Karpas-422 (cell line): ENCODE measurements around the gene ELAVL1. TPM values are rescaled to one million over a fixed set of nuclear protein-coding genes. Genes with fewer than 3 reads are reported as not detected.
A peak's percentile ranks its signal among the peaks of the same experiment; 100 is the strongest.

Source experiments
- DNase-seq: peaks from one replicate; pipeline ENCODE4 v3.0.0-alpha.2; 2015
- H2AFZ ChIP-seq: fragments of 200-600 bp; sonication (generic); 2 replicates; pipeline ENCODE4 v1.6.1; 2014; ENCODE audit warnings: antibody characterized with exemption, low read length, mixed read lengths
- H3K27ac ChIP-seq: fragments of 200-600 bp; sonication (generic); 2 replicates; pipeline ENCODE4 v1.5.1; 2014; ENCODE audit warnings: mild to moderate bottlenecking, low read length, moderate library complexity
- H3K27me3 ChIP-seq: fragments of 200-600 bp; sonication (generic); 2 replicates; pipeline ENCODE4 v1.6.1; 2014; ENCODE audit warnings: low read length, mixed read lengths
- H3K36me3 ChIP-seq: fragments of 200-600 bp; sonication (generic); 2 replicates; pipeline ENCODE4 v1.6.1; 2014; ENCODE audit warnings: low read length, mixed read lengths; ENCODE audit not compliant: insufficient read depth
- H3K4me1 ChIP-seq: fragments of 200-600 bp; sonication (generic); 2 replicates; pipeline ENCODE4 v1.6.1; 2014; ENCODE audit warnings: mild to moderate bottlenecking, low read length, mixed read lengths
- H3K4me2 ChIP-seq: fragments of 200-600 bp; sonication (generic); 2 replicates; pipeline ENCODE4 v1.6.1; 2014; ENCODE audit warnings: low read length, low read depth, mild to moderate bottlenecking; ENCODE audit not compliant: poor library complexity, severe bottlenecking
- H3K4me3 ChIP-seq: fragments of 200-600 bp; sonication (generic); 2 replicates; pipeline ENCODE4 v1.5.1; 2014; ENCODE audit warnings: mild to moderate bottlenecking, antibody characterized with exemption, low read length, mixed read lengths
- H3K79me2 ChIP-seq: fragments of 200-600 bp; sonication (generic); 2 replicates; pipeline ENCODE4 v1.6.1; 2014; ENCODE audit warnings: mild to moderate bottlenecking, low read length, mixed read lengths
- H3K9ac ChIP-seq: fragments of 200-600 bp; sonication (generic); 2 replicates; pipeline ENCODE4 v1.6.0; 2014; ENCODE audit warnings: low read length
- H3K9me2 ChIP-seq: fragments of 200-600 bp; sonication (generic), shearing (Covaris generic); replicated peaks from 2 replicates; pipeline ENCODE4 v1.6.0; 2014; ENCODE audit warnings: mild to moderate bottlenecking, low read length, moderate library complexity; ENCODE audit not compliant: insufficient read depth
- H3K9me3 ChIP-seq: fragments of 300-700, 200-600 bp; sonication (generic); 2 replicates; pipeline ENCODE4 v1.6.1; 2014; ENCODE audit warnings: low read length, mixed read lengths
- H4K20me1 ChIP-seq: fragments of 200-600 bp; sonication (generic); 2 replicates; pipeline ENCODE4 v1.6.1; 2014; ENCODE audit warnings: mild to moderate bottlenecking, antibody characterized with exemption, low read length, low read depth; ENCODE audit not compliant: insufficient read depth
- total RNA-seq: library from RNA; depleted of rRNA; stranded (reverse); fragments of >200 nt; shearing (Covaris generic); gene quantifications from 2 replicates; pipeline ENCODE4 v1.2.3, GENCODE V29; 2014; ENCODE audit warnings: low replicate concordance; rRNA removed

ELAVL1 gene
- 48.7 and 50.0 TPM in 2 replicates for total RNA-seq

DNA sequence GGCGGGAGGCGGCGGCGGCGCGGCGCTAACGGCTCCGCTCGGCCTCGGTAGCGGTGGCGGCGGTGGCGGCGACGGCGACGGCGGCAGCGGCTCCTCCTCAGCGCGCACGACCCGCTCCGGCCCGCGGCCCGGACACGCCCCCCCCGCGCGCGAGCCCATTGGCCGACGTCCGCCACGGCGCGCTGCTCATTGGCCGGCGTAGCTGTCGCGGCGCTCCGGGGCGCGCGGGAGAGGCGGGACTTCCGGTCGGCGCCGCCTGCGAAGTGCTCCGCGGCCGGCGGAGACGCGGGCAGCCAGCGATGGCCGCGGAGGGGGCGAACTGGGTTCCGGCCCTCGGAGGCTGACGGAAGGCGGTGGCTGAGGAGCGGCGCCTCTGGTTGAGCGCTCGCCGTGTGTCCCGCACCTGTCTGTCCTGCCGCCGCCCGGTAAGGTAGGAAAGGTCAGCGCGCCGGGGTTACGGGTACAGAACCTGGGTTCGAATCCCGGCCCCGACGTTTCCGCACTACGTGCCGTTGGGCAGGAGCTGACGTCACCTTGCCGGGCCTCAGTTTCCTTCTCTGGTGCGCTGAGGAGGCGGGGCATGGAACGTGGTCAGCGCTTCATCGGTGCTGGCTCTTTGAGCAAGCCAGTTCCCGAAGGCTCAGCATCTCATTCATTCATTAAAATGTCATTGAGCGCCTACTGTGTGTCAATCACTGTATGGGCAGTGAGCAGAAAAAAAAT, at the start of gene ELAVL1:
Gene ELAVL1 (minus strand): TSS at position 108 of the 723 bp plus-strand sequence. CDS start 13,826 bp downstream, outside the sequence.
- peaks cover 31% of the 10 kb centered on the region for H3K4me1 ChIP-seq
- peaks cover 63% of the 10 kb centered on the region for H3K79me2 ChIP-seq
- H3K4me2 ChIP-seq, result peak within 1 kb of the TSS; percentile 93
- no peaks in the 10 kb centered on the region for H3K9me3 ChIP-seq
- H3K9ac ChIP-seq, result peak within 1 kb of the TSS; percentile 90
- peaks cover 35% of the 10 kb centered on the region for H4K20me1 ChIP-seq
- peak; percentile 97 for DNase-seq
- no peaks in the 10 kb centered on the region for H3K9me2 ChIP-seq
- H3K36me3 ChIP-seq, result peaks cover 9% of the 10 kb centered on the region; the same call in 1 of the 2 replicates
- peak within 1 kb of the TSS; percentile 91 for H2AFZ ChIP-seq
- peak within 1 kb of the TSS; percentile 99 for H3K4me3 ChIP-seq
- H3K27ac ChIP-seq, result peak within 1 kb of the TSS; percentile 59
- H3K27me3 ChIP-seq, result no peaks in the 10 kb centered on the region

DNA sequence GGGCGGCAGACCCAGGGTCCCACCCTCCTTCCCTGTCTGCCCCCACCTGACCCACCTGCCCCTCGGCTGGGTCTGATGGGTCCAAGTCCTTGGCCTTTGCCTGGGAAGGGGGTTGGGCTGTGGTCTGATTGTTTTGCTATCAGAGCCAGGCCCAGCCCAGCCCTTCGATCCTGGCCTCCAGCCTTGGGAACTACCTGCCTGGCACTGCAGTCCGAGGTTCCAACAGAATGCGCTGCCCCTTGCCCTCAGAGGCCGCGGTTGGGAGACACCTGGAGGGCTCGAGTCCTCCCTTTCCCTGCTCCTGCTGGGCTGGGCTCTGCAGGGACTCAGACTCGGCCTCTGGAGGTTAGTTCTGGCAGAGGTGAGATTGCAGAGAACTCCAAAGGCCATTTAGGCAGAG, 48.7 kb upstream of the ELAVL1 start:
- no peak overlapping the region for H3K4me3 ChIP-seq
- DNase-seq, result no peak
- H3K36me3 ChIP-seq, result no peaks in the 10 kb centered on the region
- H3K27ac ChIP-seq, result no peak overlapping the region
- H3K9me2 ChIP-seq, result no peaks in the 10 kb centered on the region
- no peak overlapping the region for H3K9ac ChIP-seq
- H3K4me2 ChIP-seq, result no peak overlapping the region
- H4K20me1 ChIP-seq, result no peaks in the 10 kb centered on the region
- H3K4me1 ChIP-seq, result no peaks in the 10 kb centered on the region
- no peaks in the 10 kb centered on the region for H3K27me3 ChIP-seq
- H3K9me3 ChIP-seq, result no peaks in the 10 kb centered on the region
- no peaks in the 10 kb centered on the region for H3K79me2 ChIP-seq
- H2AFZ ChIP-seq, result no peak overlapping the region

DNA sequence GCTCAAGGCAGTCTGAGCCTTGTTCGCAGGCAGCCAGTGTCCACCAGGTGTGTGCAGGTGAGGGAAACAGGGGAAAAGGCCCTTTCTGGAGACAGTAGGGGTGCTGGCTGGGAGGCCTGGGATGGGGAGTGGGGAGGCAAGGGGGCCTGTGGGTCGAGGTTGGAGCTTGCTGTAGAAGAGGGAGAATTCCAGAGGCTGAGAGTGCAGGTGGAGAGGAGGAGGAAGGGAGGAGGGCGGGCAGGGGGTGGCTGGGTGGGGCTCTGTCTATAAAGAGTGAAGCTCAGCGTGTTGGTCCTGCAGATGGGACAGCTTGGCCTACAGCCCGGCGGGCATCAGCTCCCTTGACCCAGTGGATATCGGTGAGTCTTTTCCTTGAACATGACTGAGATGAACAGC, 47.0 kb upstream of the ELAVL1 start, which contains the start of gene CCL25:
Gene CCL25 (plus strand): TSS at position 297 of the 396 bp plus-strand sequence. CDS start 290 bp downstream, outside the sequence.
- no peak within 1 kb of the TSS for H3K4me2 ChIP-seq
- no peaks in the 10 kb centered on the region for H3K79me2 ChIP-seq
- no peaks in the 10 kb centered on the region for H3K27me3 ChIP-seq
- no peaks in the 10 kb centered on the region for H3K36me3 ChIP-seq
- no peak within 1 kb of the TSS for H3K4me3 ChIP-seq
- H3K9ac ChIP-seq, result no peak within 1 kb of the TSS
- H3K4me1 ChIP-seq, result no peaks in the 10 kb centered on the region
- H4K20me1 ChIP-seq, result no peaks in the 10 kb centered on the region
- H3K9me3 ChIP-seq, result no peaks in the 10 kb centered on the region
- no peak for DNase-seq
- no peaks in the 10 kb centered on the region for H3K9me2 ChIP-seq
- H2AFZ ChIP-seq, result no peak within 1 kb of the TSS
- no peak within 1 kb of the TSS for H3K27ac ChIP-seq

DNA sequence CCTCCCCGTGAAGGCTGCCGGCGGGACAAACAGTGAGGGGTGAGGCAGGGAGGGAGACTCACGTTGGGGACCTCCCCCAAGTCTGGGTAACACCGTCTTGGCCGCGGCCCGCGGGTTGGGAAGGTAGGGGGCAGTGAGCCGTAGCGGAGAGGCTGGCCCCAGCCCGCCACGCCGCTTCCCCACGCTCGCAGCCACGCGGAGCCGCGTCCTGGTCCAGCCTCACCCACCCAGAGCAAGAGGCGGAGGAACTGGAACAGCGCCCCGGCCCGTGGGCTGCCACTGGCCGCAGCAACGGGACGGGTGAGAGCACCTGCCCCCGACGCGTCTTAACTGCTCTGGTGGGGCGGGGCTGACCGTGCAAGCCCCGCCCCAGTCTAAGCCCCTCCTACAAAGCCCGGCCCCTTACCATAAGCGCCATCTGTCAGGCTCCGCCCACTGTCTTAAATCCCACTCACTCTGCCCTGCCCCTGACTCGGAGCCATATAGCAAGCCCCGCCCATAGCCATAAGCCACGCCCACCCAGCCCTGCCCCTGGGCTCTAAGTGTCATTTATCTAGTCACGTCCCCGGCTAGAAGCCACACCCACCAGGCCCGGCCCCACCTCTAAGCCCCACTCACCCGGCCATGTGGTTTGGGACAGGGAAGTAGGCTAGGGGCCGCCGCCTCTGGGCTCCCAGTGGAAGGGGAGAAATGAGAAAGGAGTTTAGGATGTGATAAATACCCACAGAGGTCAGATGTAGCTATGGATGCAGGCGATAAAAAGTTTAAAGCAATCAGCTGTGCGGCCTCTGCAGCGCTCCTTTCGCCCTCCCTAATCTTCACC, 45.0 kb upstream of the ELAVL1 start:
- H3K79me2 ChIP-seq, result no peaks in the 10 kb centered on the region
- no peaks in the 10 kb centered on the region for H3K36me3 ChIP-seq
- H4K20me1 ChIP-seq, result no peaks in the 10 kb centered on the region
- H3K27me3 ChIP-seq, result no peaks in the 10 kb centered on the region
- no peaks in the 10 kb centered on the region for H3K9me3 ChIP-seq
- H3K4me3 ChIP-seq, result no peak overlapping the region
- no peaks in the 10 kb centered on the region for H3K9me2 ChIP-seq
- H3K4me2 ChIP-seq, result no peak overlapping the region
- H3K27ac ChIP-seq, result no peak overlapping the region
- H2AFZ ChIP-seq, result no peak overlapping the region
- no peak overlapping the region for H3K9ac ChIP-seq
- peak; percentile 94 for DNase-seq
- H3K4me1 ChIP-seq, result no peaks in the 10 kb centered on the region

DNA sequence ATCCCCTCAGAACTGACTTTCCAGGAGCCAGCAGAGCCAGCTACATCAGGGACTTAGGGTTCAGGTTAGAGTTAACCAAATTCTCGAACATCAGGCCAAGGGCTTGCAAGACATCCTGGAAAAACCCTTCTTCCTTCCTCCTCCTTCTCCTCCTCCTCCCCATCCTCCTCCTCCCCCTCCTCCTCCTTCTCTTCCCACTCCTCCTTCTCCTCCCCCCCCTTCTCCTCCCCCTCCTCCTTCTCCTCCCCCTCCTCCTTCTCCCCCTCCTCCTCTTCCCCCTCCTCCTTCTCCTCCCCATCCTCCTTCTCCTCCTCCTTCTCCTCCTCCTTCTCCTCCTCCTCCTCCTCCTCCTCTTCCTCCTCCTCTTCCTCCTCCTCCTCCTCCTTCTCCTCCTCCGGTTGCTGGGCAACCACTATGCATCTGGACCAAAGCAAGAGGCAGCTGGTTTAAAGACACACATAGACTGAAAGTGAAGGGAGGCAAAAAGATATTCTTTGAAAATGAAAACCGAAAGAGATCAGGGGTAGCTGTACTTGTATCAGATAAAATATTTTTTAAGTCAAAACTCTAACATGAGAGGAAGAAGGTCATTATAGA, 41.2 kb upstream of the ELAVL1 start:
- no peak overlapping the region for H3K27ac ChIP-seq
- H3K27me3 ChIP-seq, result no peaks in the 10 kb centered on the region
- no peaks in the 10 kb centered on the region for H3K79me2 ChIP-seq
- H2AFZ ChIP-seq, result no peak overlapping the region
- DNase-seq, result no peak
- H3K9me2 ChIP-seq, result no peaks in the 10 kb centered on the region
- H3K4me2 ChIP-seq, result no peak overlapping the region
- H3K36me3 ChIP-seq, result no peaks in the 10 kb centered on the region
- no peaks in the 10 kb centered on the region for H4K20me1 ChIP-seq
- H3K9me3 ChIP-seq, result no peaks in the 10 kb centered on the region
- H3K4me1 ChIP-seq, result no peaks in the 10 kb centered on the region
- no peak overlapping the region for H3K9ac ChIP-seq
- no peak overlapping the region for H3K4me3 ChIP-seq

DNA sequence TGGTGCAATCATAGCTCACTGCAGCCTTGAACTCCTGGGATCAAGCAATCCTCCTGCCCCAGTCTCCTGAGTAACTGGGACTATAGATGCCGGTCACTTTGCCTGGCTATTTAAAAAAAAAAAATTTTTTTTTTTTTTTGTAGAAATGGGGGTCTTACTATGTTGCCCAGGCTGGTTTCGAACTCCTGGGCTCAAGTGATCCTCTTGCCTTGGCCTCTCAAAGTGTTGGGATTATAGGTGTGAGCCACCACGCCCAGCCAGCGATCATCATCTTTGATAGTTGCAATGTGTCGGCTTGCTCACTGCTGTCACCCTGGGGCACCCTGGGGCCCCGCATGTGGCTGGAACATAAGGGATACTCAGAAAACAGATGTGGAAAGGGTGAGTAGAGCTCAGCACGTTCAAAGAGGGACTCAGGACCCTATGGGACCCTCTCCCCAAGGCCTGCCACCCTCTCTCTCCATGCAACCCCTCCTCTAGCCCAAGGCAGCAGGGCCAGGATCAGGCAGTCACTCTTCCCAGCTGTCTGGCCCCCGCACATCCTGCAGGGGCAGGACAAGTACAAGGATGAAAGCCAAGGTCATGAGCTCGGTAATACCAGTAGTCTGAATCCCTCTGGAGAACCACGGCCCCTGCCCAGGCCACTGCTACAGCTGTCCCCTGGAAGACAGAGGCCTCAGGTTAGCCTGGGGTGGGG, 40.6 kb upstream of the ELAVL1 start:
- H3K79me2 ChIP-seq, result no peaks in the 10 kb centered on the region
- DNase-seq, result no peak
- H3K36me3 ChIP-seq, result no peaks in the 10 kb centered on the region
- no peak overlapping the region for H3K27ac ChIP-seq
- H3K4me2 ChIP-seq, result no peak overlapping the region
- H4K20me1 ChIP-seq, result no peaks in the 10 kb centered on the region
- no peaks in the 10 kb centered on the region for H3K27me3 ChIP-seq
- no peak overlapping the region for H2AFZ ChIP-seq
- no peak overlapping the region for H3K4me3 ChIP-seq
- H3K9me3 ChIP-seq, result no peaks in the 10 kb centered on the region
- no peaks in the 10 kb centered on the region for H3K9me2 ChIP-seq
- H3K9ac ChIP-seq, result no peak overlapping the region
- no peaks in the 10 kb centered on the region for H3K4me1 ChIP-seq

DNA sequence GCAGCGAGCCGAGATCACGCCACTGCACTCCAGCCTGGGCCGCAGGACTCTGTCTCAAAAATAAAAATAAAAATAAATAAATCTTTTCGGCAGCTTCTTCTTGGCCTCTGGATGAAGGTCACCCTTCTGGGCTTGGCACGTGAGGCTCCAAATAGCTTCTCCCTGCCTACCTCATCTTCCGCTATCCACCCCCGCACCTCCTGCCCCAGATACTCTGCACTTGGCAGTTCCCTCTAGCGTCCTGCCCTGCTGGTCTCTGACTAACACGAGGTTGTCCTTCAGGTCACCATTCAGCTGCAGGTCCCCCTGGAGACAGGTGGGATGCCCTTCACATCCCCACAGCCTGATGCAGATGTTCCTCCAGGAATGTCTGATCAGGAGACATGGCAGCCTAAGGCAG, 38.6 kb upstream of the ELAVL1 start:
- H3K36me3 ChIP-seq, result no peaks in the 10 kb centered on the region
- no peak overlapping the region for H3K4me3 ChIP-seq
- no peaks in the 10 kb centered on the region for H3K27me3 ChIP-seq
- no peak overlapping the region for H3K9ac ChIP-seq
- no peak overlapping the region for H3K4me2 ChIP-seq
- H4K20me1 ChIP-seq, result no peaks in the 10 kb centered on the region
- H2AFZ ChIP-seq, result no peak overlapping the region
- no peaks in the 10 kb centered on the region for H3K9me2 ChIP-seq
- H3K79me2 ChIP-seq, result no peaks in the 10 kb centered on the region
- no peak overlapping the region for H3K27ac ChIP-seq
- DNase-seq, result no peak
- H3K9me3 ChIP-seq, result no peaks in the 10 kb centered on the region
- no peaks in the 10 kb centered on the region for H3K4me1 ChIP-seq
